Islet of Langerhans (tissue), 1 donor: Measurements from ENCODE around the gene CORO2B.

ENCODE experiments used
- FAIRE-seq: peaks from one replicate; lab custom pipeline; 2011; peaks lifted over from hg19 to GRCh38; lab: Jason Lieb, UNC

CORO2B gene

GRCh38 chr15:68553994-68554720 lies 24.6 kb upstream of the CORO2B start:
- no peak for FAIRE-seq

DNA sequence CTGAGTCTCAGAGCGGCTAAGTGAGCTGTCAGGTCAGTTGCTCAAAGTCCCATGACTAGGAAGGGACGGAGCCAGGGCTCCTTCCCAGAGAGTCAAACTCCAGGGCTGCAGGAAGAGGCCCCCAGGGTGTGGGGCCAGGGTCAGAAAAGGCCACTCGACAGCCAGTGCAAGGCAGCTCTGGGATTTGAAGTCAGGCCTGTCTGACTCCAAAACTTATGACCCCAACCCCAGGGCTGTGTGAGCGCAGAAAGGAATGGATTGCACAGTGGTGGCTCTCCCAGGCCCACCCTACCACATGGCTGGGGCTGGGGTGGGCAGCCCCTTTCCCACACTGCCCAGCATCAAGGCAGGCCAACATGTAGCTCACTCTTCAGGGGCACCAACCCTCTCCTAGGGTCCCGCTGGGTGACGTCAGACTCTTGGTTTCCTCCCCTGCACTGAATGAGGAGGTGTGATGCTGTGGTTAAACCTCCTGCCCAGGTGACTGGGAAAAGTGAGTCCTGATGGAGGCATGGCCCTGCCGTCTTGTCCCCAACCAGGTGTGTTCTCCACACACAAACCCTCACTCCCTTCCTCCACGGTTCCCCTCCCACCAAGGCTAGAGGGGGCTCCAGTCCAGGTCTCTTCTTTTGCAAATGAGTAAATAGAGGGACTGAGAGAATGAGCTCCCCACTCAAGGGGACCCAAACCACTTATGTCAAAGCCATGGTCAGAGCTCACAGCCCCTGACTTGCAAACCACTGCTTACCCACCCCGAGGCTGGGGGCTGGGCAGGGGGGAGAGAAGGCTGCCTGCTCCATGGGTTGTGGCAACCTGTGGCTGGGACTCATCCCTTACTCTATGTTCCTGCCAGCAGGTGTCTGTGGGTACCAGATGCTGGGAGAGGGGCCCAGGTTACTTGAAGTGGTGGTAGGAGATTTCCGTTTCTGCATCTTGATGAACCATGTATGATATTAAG lies 23.8 kb upstream of the CORO2B start:
- FAIRE-seq = no peak

GRCh38 chr15:68555679-68556037 lies 23.1 kb upstream of the CORO2B start:
- FAIRE-seq = no peak

DNA sequence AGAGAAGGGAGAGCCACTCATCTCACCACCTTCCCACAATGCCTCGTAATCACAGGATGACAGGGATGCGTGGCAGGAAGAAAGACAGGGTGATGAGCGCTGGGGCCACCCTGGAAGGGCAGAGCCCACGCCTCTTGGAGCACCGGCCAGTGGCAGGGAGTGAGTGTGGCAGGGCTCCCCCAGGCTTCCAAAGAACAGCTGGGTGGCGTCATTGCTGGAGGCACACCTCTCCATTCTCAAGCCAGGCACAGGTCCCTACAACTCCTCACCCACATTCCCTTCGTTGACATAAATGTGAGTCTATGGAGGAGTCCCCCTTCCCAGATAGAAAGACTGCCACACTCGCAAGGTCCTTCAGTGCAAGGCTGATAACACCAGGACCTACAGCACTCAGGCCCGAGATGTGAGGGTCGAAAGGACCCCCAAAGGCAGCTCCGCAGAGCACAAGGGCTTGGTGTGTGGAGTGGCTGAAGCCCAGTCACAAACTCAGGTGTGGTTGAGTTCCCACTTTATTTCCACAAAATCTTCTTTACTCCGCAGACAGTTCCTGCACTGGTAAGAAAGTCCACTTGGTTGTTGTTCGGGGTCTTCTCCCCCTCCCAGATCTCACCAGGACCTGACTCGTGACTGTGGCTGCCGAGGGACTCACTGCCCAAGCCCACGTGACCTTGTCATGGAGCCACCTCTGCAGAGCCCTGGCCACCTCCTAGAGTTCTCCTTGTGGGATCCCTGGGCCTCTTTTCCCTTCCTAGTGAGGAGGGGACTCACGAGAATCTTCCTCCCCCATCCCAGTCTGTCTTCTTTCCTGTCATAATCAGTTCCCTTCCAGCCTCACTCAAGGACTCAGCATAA lies 22.4 kb upstream of the CORO2B start:
- FAIRE-seq = no peak

DNA sequence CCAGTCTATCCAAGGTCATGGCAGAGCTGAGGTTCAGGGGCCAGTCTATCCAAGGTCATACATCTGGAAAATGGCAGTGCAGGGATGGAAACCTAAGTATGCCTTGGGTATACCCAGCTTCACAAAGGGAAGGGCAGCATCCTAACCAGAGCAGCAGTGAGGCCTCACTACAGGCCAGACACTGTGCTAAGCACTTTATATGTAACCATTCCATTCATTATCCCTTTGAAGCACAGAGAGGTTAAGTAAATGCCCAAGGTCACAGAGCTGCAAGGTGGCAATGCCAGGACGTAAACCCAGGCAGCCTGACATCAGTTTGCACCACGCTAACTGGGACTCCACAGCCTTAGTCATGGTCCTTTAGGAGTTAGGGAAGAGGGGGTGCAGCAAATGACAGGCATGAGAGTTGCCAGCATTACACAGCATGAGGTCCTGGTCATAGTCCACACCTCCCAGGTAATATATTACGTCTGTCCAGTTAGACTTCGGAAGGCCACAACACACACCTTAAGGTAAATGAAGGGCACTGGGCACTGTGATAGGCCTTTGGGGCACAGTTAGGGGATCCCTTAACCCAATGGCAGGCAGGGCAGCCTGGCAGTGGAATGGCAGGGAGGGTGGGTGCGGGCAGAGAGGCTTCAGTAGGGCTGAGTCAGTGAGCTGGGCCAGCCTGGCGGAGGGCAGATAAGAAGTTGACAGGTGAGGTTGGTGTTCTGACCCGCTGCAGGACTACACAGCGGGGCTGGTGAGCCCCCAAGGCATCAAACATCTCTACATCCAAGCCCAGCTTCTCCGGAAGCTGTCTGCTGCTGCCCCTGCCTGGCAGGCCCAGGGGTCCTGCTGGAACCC lies 21.1 kb upstream of the CORO2B start:
- FAIRE-seq = no peak

GRCh38 chr15:68558318-68559305 lies 20.2 kb upstream of the CORO2B start:
- FAIRE-seq = no peak

DNA sequence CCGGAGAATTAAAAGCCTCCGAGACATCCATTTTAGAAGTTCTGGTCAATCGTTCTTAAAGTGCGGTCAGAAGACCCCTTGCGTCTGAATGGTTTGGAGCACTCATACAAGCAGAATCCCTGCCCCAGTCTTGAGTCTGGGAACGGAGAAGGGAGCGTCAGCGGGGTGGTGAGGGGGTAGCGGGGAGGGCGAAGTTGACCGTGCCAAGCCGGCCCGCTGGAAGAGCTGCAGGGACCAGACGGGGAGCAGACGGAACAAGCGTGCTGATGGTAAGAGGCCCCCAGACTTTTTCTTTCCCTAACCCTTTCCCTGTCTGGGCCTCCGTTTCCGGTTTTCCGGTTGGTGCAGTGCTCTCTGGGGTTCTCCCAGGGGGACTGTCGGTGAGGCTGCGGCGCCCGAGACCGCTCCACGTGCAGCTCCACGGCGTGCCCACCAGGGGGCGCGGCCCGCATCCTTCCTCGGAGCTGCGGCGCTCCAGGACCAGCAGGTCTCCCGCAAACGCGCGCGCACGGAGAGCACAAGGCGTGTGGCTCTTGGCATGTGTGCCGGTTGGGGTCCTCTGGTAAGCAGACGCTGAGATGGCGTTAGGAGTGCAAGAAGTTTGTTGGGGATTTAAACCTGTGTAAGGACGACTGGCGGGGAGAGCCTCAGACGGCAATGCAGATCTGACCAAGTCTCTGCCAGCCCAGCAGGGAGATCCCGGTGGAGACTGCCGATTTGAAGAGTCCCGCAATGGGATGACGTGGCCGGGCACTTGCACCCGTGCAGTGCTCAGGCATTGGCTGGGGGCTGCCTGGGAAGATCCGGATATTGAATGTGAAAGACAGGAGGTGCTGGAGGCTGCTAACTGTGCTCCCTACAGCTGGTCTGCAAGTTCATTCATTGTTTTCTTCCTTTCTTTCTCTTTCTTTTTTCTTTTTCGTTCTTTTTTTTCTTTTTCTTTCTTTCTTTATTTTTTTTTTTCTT lies 19.2 kb upstream of the CORO2B start:
- no peak for FAIRE-seq

- no peak for FAIRE-seq
Observed at GRCh38 chr15:68560501-68561113, 18.2 kb upstream of the CORO2B start.

GRCh38 chr15:68561171-68561900 lies 17.5 kb upstream of the CORO2B start:
- FAIRE-seq = no peak

GRCh38 chr15:68561901-68562300 lies 16.9 kb upstream of the CORO2B start:
- FAIRE-seq = no peak

DNA sequence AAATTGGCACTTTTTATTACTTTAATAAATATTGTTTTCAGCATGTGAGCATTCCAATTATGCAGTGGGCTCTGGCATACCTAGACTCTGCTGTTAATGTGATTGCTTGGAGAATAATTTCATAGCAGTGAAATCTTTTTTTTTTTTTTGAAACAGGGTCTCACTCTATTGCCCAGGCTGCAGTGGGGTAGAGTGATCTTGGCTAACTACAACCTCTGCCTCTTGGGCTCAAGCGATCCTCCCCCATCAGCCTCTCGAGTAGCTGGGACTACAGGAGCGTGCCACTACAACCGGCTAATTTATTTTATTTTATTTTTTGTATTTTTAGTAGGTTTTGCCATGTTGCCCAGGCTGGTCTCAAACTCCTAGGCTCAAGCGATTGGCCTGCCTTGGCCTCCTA lies 14.6 kb upstream of the CORO2B start:
- no peak for FAIRE-seq

DNA sequence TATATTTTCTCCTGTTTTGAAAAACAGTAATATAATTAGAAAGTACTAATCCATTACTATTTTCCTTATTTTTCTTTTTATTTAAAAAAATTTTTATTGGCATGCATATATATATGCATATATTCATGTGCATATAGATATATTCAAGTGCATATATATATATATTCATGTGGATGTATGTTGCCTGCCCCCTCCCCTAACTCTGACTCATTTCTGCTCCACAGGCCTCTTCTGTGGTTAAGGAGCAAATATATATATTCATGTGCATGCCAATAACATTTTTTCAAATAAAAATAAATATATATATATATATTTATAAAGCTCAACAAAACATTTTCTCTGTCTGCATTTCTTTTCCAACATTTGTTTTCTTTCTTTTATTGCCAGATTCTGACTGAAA lies 13.6 kb upstream of the CORO2B start:
- FAIRE-seq = no peak

- no peak for FAIRE-seq
Observed at GRCh38 chr15:68565726-68566125, 13.1 kb upstream of the CORO2B start.

- no peak for FAIRE-seq
Observed at GRCh38 chr15:68566377-68566954, 12.3 kb upstream of the CORO2B start.

- FAIRE-seq = no peak
Observed at GRCh38 chr15:68567345-68567744, 11.4 kb upstream of the CORO2B start.

- no peak for FAIRE-seq
Observed at GRCh38 chr15:68570974-68571373, 7.8 kb upstream of the CORO2B start.

DNA sequence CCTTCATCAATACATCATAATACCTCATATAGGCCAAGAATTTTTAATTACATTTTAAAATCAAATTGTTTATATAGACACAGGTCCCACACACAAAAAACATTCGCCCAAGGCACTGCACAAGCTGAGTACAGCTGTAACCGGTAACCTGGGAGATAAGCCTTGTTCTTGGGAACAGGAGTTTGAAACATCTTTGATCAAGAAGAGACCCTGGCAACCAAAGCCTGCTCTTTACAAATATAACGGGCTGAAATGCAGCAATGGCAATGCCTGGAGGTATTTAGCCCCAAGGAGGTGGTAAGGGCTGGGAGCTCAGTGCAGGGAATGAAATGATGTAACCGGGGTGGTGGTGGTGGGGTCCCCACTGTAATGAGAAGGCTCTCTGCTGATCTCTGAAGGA lies 7.2 kb upstream of the CORO2B start:
- no peak for FAIRE-seq

DNA sequence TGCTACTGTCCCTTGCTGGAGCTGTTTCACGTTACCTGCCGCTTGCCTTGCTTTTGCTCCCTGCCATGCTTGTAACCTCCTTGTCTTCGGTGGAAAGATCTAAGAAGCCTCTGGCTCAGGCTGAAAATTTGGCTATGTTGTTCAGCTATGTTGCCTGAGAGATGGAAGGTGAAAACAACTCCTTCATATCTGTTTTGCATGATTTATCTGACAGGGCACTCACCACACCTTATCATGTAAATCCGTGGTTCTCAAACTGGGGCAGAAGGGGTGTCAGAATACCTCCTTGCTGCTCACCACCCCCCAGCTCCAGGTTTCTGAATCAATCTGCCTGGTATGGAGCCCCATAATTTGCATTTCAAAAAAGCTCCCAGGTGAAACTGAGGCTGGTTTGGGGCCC lies 6.5 kb upstream of the CORO2B start:
- no peak for FAIRE-seq
